Caco-2 (cell line): ENCODE results near the gene INPP5D. TPM values are rescaled to one million over a fixed set of nuclear protein-coding genes. Genes with fewer than 3 reads are reported as not detected.

ENCODE experiments used
- BruUV-seq: library from RNA; stranded (reverse); fragments of 400-500 nt; replicated peaks from 2 replicates; lab custom pipeline; 2021; lab: Mats Ljungman, UMichigan
- CTCF ChIA-PET: fragments of 300-600 bp; sonication (Branson Sonifier 250); formaldehyde crosslinking; loops from one replicate; lab custom pipeline; 2022; ENCODE audit warnings: antibody characterized with exemption; lab: Charles Lee
- POLR2A ChIA-PET: fragments of 300-600 bp; sonication (Branson Sonifier 250); formaldehyde crosslinking; loops from one replicate; lab custom pipeline; 2022; ENCODE audit warnings: antibody characterized with exemption; lab: Charles Lee
- DNase-seq, 2 experiments: peaks; one replicate each; pipeline versions ENCODE4 v3.0.0 to v3.0.0-alpha.2; 2020 to 2022
- H3K27me3 ChIP-seq: replicated peaks from 2 replicates; pipeline ENCODE4 v1.6.0; 2011; ENCODE audit warnings: low read length; ENCODE audit not compliant: control insufficient read depth, insufficient read depth
- H3K36me3 ChIP-seq: 2 replicates; pipeline ENCODE4 v1.5.1; 2011; ENCODE audit warnings: low read length; ENCODE audit not compliant: control insufficient read depth, insufficient read depth
- H3K4me1 ChIP-seq: fragments of 250-450 bp; sonication (Bioruptor Pico); 2 replicates; pipeline ENCODE4 v1.5.1; 2020; ENCODE audit warnings: mild to moderate bottlenecking
- H3K4me3 ChIP-seq: 2 replicates; pipeline ENCODE4 v1.5.1; 2011; ENCODE audit warnings: low read depth, mild to moderate bottlenecking, control low read depth, low read length
- H3K9me3 ChIP-seq: fragments of 250-450 bp; sonication (Bioruptor Pico); 2 replicates; pipeline ENCODE4 v1.5.1; 2020; ENCODE audit warnings: mild to moderate bottlenecking, moderate library complexity
- H3K27ac Mint-ChIP-seq: one replicate; pipeline ENCODE4 v1.8.0; 2022; ENCODE audit warnings: mixed read lengths; ENCODE audit not compliant: unreplicated experiment
- H3K27me3 Mint-ChIP-seq: one replicate; pipeline ENCODE4 v1.8.0; 2022; ENCODE audit warnings: mixed read lengths; ENCODE audit not compliant: insufficient read depth, unreplicated experiment
- H3K36me3 Mint-ChIP-seq: one replicate; pipeline ENCODE4 v1.8.0; 2022; ENCODE audit warnings: mild to moderate bottlenecking, mixed read lengths; ENCODE audit not compliant: insufficient read depth, unreplicated experiment
- H3K4me1 Mint-ChIP-seq: one replicate; pipeline ENCODE4 v1.8.0; 2022; ENCODE audit warnings: low read depth, mixed read lengths; ENCODE audit not compliant: unreplicated experiment
- H3K4me3 Mint-ChIP-seq: one replicate; pipeline ENCODE4 v1.8.0; 2022; ENCODE audit warnings: mild to moderate bottlenecking, moderate library complexity, mixed read lengths; ENCODE audit not compliant: unreplicated experiment
- H3K9me3 Mint-ChIP-seq: one replicate; pipeline ENCODE4 v1.8.0; 2022; ENCODE audit warnings: mixed read lengths; ENCODE audit not compliant: unreplicated experiment
- intact Hi-C: fragments of 100-400 bp; cut with micrococcal nuclease; formaldehyde crosslinking; loops from one replicate; pipeline ENCODE4 v1.10.0; 2022; ENCODE audit not compliant: unreplicated experiment
- total RNA-seq: library from RNA; stranded (reverse); gene quantifications from 2 replicates; pipeline ENCODE4 v1.2.3, GENCODE V29; 2022
- TF ChIP-seq, protein P1 (sequence below), 2 experiments: fragments of 200-600 bp in 1 of 2; IDR thresholded peaks; 1 replicate in 1 of 2; 2 replicates in 1 of 2; pipeline versions ENCODE4 v1.5.1 to v1.8.0; 2011 to 2022; ENCODE audit warnings: antibody characterized with exemption in 1 of 2, control low read depth in 1 of 2, inconsistent platforms in 1 of 2, low read depth in 1 of 2, low read length in 1 of 2, mild to moderate bottlenecking in 1 of 2, moderate library complexity in 1 of 2; ENCODE audit not compliant: insufficient read depth in 1 of 2, severe bottlenecking in 1 of 2, unreplicated experiment in 1 of 2

Gene INPP5D
- total RNA-seq, 1 experiment from 2014 or later = not detected

DNA sequence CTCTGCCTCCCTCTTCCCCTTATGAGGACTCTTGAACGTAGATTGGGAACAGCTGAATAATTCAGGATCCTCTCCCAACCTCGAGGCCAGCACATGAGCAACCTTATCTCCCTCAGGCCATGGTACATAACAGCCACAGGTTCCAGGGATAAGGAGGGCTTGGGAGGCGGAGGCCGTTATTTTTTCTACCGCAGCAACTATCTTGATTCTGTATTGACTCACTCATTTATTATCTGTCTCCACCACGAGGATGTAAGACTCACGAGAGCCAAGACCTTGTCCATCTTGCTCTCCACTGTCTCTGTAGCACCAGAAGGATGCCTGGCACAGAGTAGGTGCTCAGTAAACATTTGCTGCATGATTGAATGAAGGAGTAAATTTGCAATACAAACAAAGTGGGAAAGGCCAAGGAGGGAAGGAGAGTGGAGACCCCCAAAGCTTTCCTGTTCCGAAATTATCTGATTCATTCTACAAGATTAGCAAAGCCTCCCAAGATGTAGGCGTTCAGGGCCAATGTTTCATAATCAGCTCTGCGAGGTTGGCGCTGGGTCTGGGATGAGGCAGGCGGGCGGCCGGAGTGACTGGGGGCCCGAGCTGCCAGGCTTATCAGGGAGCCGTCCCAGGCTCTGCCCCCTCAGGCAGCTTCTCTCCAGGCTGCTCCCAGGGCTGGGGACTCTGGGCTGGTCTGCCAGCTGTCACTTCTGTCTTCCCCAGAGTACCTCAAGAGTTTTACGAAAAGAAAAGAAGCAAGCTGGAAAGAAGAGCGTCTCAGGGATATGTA lies 31.6 kb downstream of the INPP5D start:
- no peak for DNase-seq
- no peak overlapping the region for H3K4me3 Mint-ChIP-seq
- ChIA-PET POLR2A (no interaction called here), CTCF (no interaction called here)
- peaks cover 2% of the 10 kb centered on the region for H3K27me3 Mint-ChIP-seq
- BruUV-seq = no TSS peak
- Histone ChIP-seq H3K4me1 (no peaks in the 10 kb centered on the region), H3K9me3 (no peaks in the 10 kb centered on the region), H3K27me3 (no peaks in the 10 kb centered on the region), H3K36me3 (no peaks in the 10 kb centered on the region), H3K4me3 (no peak overlapping the region)
- no peaks in the 10 kb centered on the region for H3K4me1 Mint-ChIP-seq
- no peak overlapping the region for H3K27ac Mint-ChIP-seq
- no peaks in the 10 kb centered on the region for H3K9me3 Mint-ChIP-seq
- TF ChIP-seq, protein P1, sequence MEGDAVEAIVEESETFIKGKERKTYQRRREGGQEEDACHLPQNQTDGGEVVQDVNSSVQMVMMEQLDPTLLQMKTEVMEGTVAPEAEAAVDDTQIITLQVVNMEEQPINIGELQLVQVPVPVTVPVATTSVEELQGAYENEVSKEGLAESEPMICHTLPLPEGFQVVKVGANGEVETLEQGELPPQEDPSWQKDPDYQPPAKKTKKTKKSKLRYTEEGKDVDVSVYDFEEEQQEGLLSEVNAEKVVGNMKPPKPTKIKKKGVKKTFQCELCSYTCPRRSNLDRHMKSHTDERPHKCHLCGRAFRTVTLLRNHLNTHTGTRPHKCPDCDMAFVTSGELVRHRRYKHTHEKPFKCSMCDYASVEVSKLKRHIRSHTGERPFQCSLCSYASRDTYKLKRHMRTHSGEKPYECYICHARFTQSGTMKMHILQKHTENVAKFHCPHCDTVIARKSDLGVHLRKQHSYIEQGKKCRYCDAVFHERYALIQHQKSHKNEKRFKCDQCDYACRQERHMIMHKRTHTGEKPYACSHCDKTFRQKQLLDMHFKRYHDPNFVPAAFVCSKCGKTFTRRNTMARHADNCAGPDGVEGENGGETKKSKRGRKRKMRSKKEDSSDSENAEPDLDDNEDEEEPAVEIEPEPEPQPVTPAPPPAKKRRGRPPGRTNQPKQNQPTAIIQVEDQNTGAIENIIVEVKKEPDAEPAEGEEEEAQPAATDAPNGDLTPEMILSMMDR (IDR thresholded peaks at IDR 0.05; ENCODE audit: insufficient read depth in 1 of 2, low read depth in 1 of 2, low read length in 1 of 2, severe bottlenecking in 1 of 2, unreplicated experiment in 1 of 2) = no peak
- no peaks in the 10 kb centered on the region for H3K36me3 Mint-ChIP-seq
- intact Hi-C loops = no loop called here

DNA sequence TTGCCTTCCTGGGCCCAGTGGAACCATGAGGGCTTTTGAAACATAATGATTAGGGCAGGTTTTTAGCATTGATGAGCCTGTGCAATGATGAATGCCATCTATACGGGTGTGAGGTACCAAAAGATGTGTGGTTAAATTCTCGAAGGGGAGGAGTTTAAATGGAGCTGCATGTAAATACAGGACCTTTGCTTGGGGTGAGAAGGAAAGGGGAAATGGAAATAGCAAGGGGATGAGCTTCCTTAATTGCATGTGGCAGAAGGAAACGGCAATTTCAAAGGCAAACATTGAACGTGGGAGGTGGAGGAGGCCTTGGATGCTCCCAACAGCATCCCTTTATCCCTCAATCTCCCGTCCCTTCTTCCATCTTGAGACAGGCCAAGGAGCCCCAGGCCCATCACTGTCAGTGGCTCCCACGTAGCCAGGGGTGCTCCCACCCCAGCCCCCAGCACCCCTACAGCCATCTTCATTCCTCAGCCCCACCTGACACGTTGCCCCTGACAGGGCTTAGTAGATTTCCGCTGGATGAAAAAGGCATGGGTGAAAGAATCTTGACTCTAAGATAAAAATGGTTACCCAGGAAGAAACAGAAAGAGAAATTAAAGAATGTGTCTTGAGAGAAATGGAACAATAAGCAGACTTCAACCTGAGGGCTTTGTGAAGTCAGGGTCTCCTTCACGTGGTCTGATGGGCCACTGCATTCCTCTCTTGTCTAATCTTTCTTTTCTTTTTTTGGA lies 32.5 kb downstream of the INPP5D start:
- BruUV-seq = no TSS peak
- H3K9me3 ChIP-seq = no peaks in the 10 kb centered on the region
- H3K9me3 Mint-ChIP-seq = no peaks in the 10 kb centered on the region
- intact Hi-C loops = no loop called here
- no peaks in the 10 kb centered on the region for H3K27me3 ChIP-seq
- no peak for DNase-seq
- H3K36me3 Mint-ChIP-seq = no peaks in the 10 kb centered on the region
- POLR2A ChIA-PET = no interaction called here
- H3K27me3 Mint-ChIP-seq = no peaks in the 10 kb centered on the region
- no peak overlapping the region for H3K4me3 ChIP-seq
- no peaks in the 10 kb centered on the region for H3K36me3 ChIP-seq
- TF ChIP-seq, protein P1 (IDR thresholded peaks at IDR 0.05; ENCODE audit: insufficient read depth in 1 of 2, low read depth in 1 of 2, low read length in 1 of 2, severe bottlenecking in 1 of 2, unreplicated experiment in 1 of 2) = no peak
- no peak overlapping the region for H3K27ac Mint-ChIP-seq
- CTCF ChIA-PET = no interaction called here
- H3K4me3 Mint-ChIP-seq = no peak overlapping the region
- H3K4me1 Mint-ChIP-seq = no peaks in the 10 kb centered on the region
- H3K4me1 ChIP-seq = no peaks in the 10 kb centered on the region

DNA sequence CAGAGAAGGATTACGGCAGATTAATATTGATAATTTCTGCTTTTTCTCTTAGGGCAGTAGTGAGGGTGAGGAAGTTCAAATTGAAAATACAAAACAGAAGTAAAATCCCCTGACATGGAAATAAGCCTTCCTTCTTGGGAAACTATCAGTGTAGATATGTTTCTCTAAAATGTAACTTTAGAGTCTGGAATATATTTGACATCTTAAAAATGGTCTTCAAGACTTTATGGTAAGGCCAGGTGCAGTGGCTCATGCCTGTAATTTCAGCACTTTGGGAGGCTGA lies 33.0 kb downstream of the INPP5D start:
- no peaks in the 10 kb centered on the region for H3K4me1 ChIP-seq
- H3K4me1 Mint-ChIP-seq = no peaks in the 10 kb centered on the region
- intact Hi-C loops = no loop called here
- H3K4me3 ChIP-seq = no peak overlapping the region
- H3K4me3 Mint-ChIP-seq = no peak overlapping the region
- TF ChIP-seq, protein P1 (IDR thresholded peaks at IDR 0.05; ENCODE audit: insufficient read depth in 1 of 2, low read depth in 1 of 2, low read length in 1 of 2, severe bottlenecking in 1 of 2, unreplicated experiment in 1 of 2) = no peak
- H3K27me3 ChIP-seq = no peaks in the 10 kb centered on the region
- H3K9me3 ChIP-seq = no peaks in the 10 kb centered on the region
- POLR2A ChIA-PET = no interaction called here
- no peaks in the 10 kb centered on the region for H3K36me3 Mint-ChIP-seq
- DNase-seq = no peak
- no peak overlapping the region for H3K27ac Mint-ChIP-seq
- CTCF ChIA-PET = no interaction called here
- H3K36me3 ChIP-seq = no peaks in the 10 kb centered on the region
- BruUV-seq = no TSS peak
- no peaks in the 10 kb centered on the region for H3K27me3 Mint-ChIP-seq
- H3K9me3 Mint-ChIP-seq = no peaks in the 10 kb centered on the region
